Measurements from ENCODE around the gene GSDME. TPM values are rescaled to one million over a fixed set of nuclear protein-coding genes. Genes with fewer than 3 reads are reported as not detected.

Gene GSDME
- polyA plus RNA-seq, 1 donor (not counting 4 experiments of a cell fraction or from before 2014, with no cell fraction given), result 105 TPM

- Histone ChIP-seq H3K9me3 (ENCODE audit: control insufficient read depth, low read depth, low read length) (no peaks in the 10 kb centered on the region), H3K79me2 (ENCODE audit: control insufficient read depth, insufficient read depth, low read length) (no peaks in the 10 kb centered on the region), H2AFZ (ENCODE audit: control insufficient read depth, low read length) (no peak overlapping the region), H3K4me3 (ENCODE audit: control insufficient read depth in 2 of 3, extremely low read depth in 1 of 3, insufficient read depth in 2 of 3, low read depth in 1 of 3, low read length in 3 of 3) (no peak overlapping the region), H3K27me3 (ENCODE audit: control insufficient read depth, extremely low read depth, insufficient read depth, low read length) (no peaks in the 10 kb centered on the region), H3K27ac (ENCODE audit: control insufficient read depth, insufficient read depth, low read length) (no peak overlapping the region), H3K9me1 (ENCODE audit: control insufficient read depth, extremely low read depth, insufficient read depth, low read length) (peaks cover 3% of the 10 kb centered on the region), H3K9ac (ENCODE audit: control insufficient read depth, extremely low read depth, insufficient read depth, low read length) (no peak overlapping the region), H3K36me3 (ENCODE audit: control insufficient read depth in 2 of 2, extremely low read depth in 1 of 2, insufficient read depth in 2 of 2, low read length in 2 of 2) (peaks cover 4 to 5% of the 10 kb centered on the region in 2 experiments), H3K4me1 (ENCODE audit: control insufficient read depth, extremely low read depth, insufficient read depth, low read length) (peaks cover 5% of the 10 kb centered on the region), H3K4me2 (ENCODE audit: control insufficient read depth, extremely low read depth, insufficient read depth, low read depth, low read length) (no peak overlapping the region), H4K20me1 (ENCODE audit: control insufficient read depth, extremely low read depth, insufficient read depth, low read length) (no peaks in the 10 kb centered on the region)
- TF ChIP-seq EZH2 (IDR thresholded peaks at IDR 0.05; ENCODE audit: low read length), result no peak
- dilution Hi-C loops (cut with MboI; ENCODE audit: extremely low pct_ligation_motif_present, low sequenced_read_pairs), result no loop called here
- DNase-seq (ENCODE audit: low read depth, low spot score) (no peak), FAIRE-seq (no peak)
Measured at GRCh38 chr7:24779283-24779655, 22.0 kb upstream of the GSDME start.

GRCh38 chr7:24778543-24779282 lies 21.4 kb upstream of the GSDME start:
- FAIRE-seq, result no peak
- no peak overlapping the region for H3K4me2 ChIP-seq (ENCODE audit: control insufficient read depth, extremely low read depth, insufficient read depth, low read depth, low read length)

More at GRCh38 chr7:24778543-24779282, 21.4 kb upstream of the GSDME start:
- dilution Hi-C loops (cut with MboI; ENCODE audit: extremely low pct_ligation_motif_present, low sequenced_read_pairs), result no loop called here
- Histone ChIP-seq H3K27ac (ENCODE audit: control insufficient read depth, insufficient read depth, low read length) (no peak overlapping the region), H3K79me2 (ENCODE audit: control insufficient read depth, insufficient read depth, low read length) (no peaks in the 10 kb centered on the region), H3K9me3 (ENCODE audit: control insufficient read depth, low read depth, low read length) (no peaks in the 10 kb centered on the region), H3K4me1 (ENCODE audit: control insufficient read depth, extremely low read depth, insufficient read depth, low read length) (peaks cover 7% of the 10 kb centered on the region), H2AFZ (ENCODE audit: control insufficient read depth, low read length) (no peak overlapping the region), H3K9ac (ENCODE audit: control insufficient read depth, extremely low read depth, insufficient read depth, low read length) (no peak overlapping the region), H3K27me3 (ENCODE audit: control insufficient read depth, extremely low read depth, insufficient read depth, low read length) (no peaks in the 10 kb centered on the region), H4K20me1 (ENCODE audit: control insufficient read depth, extremely low read depth, insufficient read depth, low read length) (no peaks in the 10 kb centered on the region), H3K36me3 (ENCODE audit: control insufficient read depth in 2 of 2, extremely low read depth in 1 of 2, insufficient read depth in 2 of 2, low read length in 2 of 2) (peaks cover 4 to 5% of the 10 kb centered on the region in 2 experiments), H3K4me3 (ENCODE audit: control insufficient read depth in 2 of 3, extremely low read depth in 1 of 3, insufficient read depth in 2 of 3, low read depth in 1 of 3, low read length in 3 of 3) (no peak overlapping the region), H3K9me1 (ENCODE audit: control insufficient read depth, extremely low read depth, insufficient read depth, low read length) (peaks cover 3% of the 10 kb centered on the region)
- TF ChIP-seq, protein P1, sequence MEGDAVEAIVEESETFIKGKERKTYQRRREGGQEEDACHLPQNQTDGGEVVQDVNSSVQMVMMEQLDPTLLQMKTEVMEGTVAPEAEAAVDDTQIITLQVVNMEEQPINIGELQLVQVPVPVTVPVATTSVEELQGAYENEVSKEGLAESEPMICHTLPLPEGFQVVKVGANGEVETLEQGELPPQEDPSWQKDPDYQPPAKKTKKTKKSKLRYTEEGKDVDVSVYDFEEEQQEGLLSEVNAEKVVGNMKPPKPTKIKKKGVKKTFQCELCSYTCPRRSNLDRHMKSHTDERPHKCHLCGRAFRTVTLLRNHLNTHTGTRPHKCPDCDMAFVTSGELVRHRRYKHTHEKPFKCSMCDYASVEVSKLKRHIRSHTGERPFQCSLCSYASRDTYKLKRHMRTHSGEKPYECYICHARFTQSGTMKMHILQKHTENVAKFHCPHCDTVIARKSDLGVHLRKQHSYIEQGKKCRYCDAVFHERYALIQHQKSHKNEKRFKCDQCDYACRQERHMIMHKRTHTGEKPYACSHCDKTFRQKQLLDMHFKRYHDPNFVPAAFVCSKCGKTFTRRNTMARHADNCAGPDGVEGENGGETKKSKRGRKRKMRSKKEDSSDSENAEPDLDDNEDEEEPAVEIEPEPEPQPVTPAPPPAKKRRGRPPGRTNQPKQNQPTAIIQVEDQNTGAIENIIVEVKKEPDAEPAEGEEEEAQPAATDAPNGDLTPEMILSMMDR (optimal IDR thresholded peaks at IDR 0.05 in 1 of 3, IDR thresholded peaks at IDR 0.05 in 1 of 3, conservative IDR thresholded peaks at IDR 0.05 in 1 of 3; ENCODE audit: extremely low read depth in 1 of 3, insufficient read depth in 2 of 3, low read length in 3 of 3), result no peak
- no peak for TF ChIP-seq EZH2 (IDR thresholded peaks at IDR 0.05; ENCODE audit: low read length)
- no peak for DNase-seq (ENCODE audit: low read depth, low spot score)

Measured in keratinocyte (primary cell).